CD4-positive, alpha-beta T cell treated with Interleukin-6 at 100 ng/mL for 8 hours (primary cell): Measurements from ENCODE around the gene RGS7.
"Not testable (repeated sequence)": the region's sequence is repeated elsewhere in the genome, so short reads cannot be mapped to it uniquely, and the experiment has no call there.

ENCODE experiments used
- DNase-seq: peaks from one replicate; pipeline ENCODE4 v3.0.0-alpha.2; 2020; ENCODE audit warnings: mixed read lengths, low spot score

Gene RGS7

GRCh38 chr1:241271427-241271826 lies 85.6 kb downstream of the RGS7 start:
- DNase-seq: no peak

DNA sequence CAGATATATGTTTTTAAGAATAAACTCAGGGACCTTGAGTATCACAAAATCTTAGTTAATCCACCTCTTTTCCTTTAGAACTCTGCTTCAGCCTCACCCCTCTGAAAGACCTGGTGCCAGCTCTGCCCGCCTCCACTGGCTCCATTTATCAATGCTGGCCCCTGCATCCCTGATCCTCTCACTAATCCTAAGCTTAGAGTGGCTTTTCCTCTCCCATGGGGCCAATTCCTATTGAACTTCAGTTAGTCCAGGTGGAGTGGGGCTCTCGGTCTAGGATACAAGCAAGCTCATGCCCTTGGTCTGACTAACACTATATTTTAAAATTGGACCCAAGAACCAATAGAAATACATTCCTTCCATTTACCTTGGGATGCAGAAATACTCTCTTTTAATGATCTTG lies 87.0 kb downstream of the RGS7 start:
- no peak for DNase-seq

GRCh38 chr1:241269116-241269515 lies 87.9 kb downstream of the RGS7 start:
- no peak for DNase-seq

- no peak for DNase-seq
Observed at GRCh38 chr1:241266121-241266520, 90.9 kb downstream of the RGS7 start.

- no peak for DNase-seq
Observed at GRCh38 chr1:241265428-241265827, 91.6 kb downstream of the RGS7 start.

GRCh38 chr1:241263346-241263745 lies 93.7 kb downstream of the RGS7 start:
- DNase-seq: no peak

- DNase-seq: no peak
Observed at GRCh38 chr1:241253471-241253870, 103.5 kb downstream of the RGS7 start.

GRCh38 chr1:241250465-241250864 lies 106.5 kb downstream of the RGS7 start:
- DNase-seq: no peak

DNA sequence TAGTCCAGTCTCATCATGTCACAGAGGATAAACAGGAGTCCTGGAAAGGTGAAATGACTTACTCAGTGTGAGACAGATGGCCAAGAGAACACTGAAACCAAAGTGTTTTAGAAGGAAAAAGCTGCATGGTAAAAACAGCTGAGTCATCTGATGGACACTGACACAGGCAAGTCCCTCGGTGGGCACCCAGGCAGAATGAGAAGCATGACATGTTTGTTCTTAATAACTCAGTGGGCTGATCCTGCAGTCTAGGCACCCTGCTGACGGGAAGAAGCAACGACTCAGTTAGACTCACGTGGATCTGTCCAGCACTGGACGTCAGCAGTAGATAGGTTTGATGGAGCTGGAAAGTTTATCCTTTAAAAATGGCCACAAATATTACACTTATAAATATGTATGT lies 116.9 kb downstream of the RGS7 start:
- no peak for DNase-seq

DNA sequence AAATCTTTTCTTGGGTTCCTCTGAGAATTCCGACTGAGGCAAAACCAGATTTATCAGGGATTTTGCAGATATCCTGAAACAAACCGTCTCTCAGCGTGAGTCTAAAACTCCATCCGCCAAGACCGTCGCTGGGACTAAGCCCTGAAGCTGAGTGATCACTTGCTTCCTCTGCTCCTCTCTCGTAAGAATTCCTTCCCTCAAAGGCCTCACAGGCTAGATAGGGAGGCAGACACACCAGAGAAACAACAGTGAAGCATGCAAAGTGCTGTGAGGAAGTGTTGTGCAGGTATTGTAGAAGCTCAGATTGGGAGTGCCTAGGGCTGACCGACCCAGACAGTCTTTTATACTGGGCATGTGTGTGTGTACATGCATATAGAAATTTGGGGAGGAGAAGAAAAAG lies 119.1 kb downstream of the RGS7 start:
- DNase-seq: no peak

DNA sequence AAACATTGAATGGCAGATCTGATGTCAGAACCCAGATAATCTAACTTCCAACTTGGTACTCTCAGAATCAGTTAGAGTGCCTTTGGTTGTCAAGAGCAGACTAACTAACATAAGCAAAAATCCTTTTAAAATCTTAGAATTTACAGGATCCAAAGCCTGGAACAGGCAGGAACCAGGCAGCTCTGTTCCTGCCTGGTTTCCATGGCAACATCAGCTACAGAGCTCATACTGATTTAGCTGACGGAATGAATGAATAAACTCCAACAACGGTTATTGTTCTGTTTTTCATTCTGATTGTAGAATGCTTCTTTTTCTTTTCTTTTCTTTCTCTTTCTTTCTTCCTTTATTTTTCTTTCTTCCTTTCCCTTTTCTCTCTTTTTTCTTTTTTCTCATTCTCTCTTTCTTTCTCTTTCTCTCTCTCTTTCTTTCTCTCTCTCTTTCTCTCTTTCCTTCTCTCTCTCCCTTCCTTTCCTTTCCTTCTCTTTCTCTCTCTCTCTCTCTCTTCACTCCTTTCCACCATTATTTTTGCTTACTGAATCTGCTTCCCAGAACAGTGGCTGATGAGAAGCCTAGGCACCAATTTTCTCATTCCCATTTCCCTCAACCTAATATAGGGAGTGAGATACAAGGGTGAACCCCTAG lies 121.6 kb downstream of the RGS7 start:
- DNase-seq: no peak

DNA sequence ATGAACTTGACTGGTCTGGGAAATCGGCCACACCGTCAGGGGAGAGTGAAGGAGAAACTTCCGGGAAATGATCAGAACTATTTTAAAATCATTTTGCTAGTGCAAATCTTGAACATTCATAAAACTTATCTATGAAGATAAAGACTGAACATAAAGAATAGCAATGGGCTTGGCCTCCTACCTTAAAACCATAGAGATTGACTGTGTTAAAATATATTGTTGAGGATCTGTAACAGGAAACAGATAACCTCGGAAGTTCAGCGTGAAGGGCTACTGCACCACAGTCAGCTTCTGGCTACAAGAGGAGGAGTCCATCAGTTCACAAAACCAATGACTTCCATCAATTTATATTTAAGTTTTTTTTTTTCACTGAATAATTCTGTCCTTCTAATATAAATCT lies 127.3 kb downstream of the RGS7 start:
- no peak for DNase-seq

DNA sequence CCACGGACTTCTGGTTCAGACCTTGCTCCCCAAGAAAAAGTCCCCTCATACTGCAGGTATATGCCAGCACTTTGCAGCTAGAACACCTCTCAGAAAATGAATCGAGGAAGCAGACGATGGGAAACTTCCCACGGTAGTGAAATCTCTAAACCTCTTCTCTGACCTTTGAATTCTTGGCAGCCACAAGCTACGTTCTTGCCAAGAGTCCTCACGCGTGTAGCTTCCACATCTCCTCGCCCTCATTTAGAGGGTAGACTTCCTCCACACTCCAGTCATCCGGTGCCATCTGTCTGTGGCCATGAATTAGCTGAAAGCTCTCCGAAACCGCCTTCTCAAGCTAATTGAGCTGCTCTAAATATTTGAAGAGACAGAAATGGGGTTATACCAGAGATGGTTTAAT lies 127.8 kb downstream of the RGS7 start:
- no peak for DNase-seq

GRCh38 chr1:241228339-241228738 lies 128.7 kb downstream of the RGS7 start:
- DNase-seq: no peak

DNA sequence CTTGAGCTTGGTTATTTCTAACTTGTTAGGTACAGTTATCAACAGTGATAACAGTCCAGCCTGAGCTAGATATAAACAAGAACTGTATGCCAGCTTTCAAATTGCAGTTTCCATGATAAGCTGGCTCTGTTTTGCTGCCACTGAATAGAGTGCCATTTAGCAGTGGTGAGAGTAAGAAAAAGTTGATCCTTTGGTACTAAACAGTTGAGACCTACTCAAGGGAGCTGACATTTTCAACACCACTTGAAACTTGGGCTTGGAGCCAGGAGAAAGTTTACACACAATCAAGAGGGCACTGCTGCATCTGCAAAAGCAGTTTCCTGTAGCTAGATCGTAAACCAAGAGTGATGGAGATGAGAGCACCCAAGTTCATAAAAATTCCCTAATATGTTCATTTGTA lies 131.3 kb downstream of the RGS7 start:
- DNase-seq: no peak

DNA sequence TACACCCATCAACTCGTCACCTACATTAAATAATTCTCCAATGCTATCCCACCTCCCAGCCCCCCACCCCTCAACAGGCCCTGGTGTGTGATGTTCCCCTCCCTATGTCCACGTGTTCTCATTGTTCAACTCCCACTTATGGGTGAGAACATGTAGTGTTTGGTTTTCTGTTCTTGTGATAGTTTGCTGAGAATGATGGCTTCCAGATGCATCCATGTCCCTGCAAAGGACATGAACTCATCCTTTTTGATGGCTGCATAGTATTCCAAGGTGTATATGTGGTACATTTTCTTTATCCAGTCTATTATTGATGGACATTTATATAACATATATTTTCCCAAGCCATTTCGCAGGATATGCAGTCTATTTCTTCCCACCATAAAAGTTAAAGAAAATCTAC lies 132.8 kb downstream of the RGS7 start:
- not testable (repeated sequence) for DNase-seq

DNA sequence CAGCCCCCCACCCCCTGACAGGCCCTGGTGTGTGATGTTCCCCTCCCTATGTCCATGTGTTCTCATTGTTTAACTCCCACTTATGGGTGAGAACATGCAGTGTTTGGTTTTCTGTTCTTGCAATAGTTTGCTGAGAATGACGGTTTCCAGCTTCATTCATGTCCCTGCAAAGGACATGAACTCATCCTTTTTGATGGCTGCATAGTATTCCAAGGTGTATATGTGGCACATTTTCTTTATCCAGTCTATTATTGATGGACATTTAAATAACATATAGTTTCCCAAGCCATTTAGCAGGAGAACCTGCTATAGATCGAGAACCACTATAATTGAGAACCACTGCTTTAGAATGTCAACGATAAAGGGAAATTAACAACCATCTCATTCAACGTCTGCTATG lies 134.2 kb downstream of the RGS7 start:
- not testable (repeated sequence) for DNase-seq

DNA sequence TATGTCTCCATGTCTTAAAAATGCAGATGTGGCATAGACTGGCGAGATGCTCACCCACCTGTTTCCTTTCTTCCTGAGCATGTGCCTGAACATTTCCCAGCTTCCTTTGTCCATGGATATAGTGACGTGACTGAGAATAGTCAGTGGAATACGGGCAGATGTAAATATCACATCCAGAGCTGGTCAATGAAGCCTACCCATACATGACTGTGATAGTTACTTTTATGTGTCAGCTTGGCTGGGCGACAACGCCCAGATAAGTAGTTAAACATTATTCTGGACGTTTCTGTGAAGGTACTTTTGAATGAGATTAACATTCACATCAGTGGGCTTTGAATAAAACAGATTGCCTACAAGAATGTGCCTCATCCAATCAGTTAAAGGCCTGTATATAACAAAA lies 135.7 kb downstream of the RGS7 start:
- no peak for DNase-seq

DNA sequence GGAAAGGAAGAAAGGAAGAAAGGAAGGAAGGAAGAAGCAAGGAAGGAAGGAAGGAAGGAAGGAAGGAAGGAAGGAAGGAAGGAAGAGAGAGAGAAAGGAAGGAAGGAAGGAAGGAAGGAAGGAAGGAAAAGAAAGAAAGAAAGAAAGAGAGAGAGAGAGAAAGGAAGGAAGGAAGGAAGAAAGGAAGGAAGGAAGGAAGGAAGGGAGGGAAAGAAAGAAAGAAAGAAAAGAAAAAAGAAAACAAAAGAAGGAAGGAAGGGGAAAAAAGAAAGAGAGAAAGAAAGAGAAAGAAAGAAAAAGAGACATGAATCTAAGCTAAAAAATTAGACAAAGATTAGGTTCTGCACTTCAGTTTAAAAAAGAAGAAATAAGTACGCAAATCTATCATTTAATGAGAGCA lies 136.1 kb downstream of the RGS7 start:
- not testable (repeated sequence) for DNase-seq

DNA sequence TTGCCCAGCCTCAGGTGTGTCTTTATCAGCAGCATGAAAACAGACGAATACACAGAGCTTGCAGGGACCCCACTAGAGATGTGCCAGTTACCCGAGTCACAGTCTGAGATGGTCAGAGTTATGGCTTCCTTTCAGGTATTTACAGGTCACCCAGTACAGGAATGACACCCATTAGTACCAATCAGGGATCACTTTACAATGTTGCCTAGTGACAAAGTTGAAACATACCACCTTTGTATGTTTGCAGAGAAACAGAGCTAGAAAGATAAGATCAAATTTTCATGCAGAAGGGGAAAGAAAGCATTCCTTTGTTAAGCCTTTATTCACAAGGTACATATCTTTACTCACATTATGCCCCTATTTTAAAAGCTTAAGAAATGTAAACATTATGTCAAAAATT lies 137.6 kb downstream of the RGS7 start:
- no peak for DNase-seq

GRCh38 chr1:241217516-241217915 lies 139.5 kb downstream of the RGS7 start:
- DNase-seq: no peak

- no peak for DNase-seq
Observed at GRCh38 chr1:241215683-241216082, 141.3 kb downstream of the RGS7 start.

- DNase-seq: no peak
Observed at GRCh38 chr1:241215203-241215602, 141.8 kb downstream of the RGS7 start.

- no peak for DNase-seq
Observed at GRCh38 chr1:241213139-241213538, 143.9 kb downstream of the RGS7 start.

GRCh38 chr1:241212628-241213027 lies 144.4 kb downstream of the RGS7 start:
- DNase-seq: no peak
